GM19324 (cell line): ENCODE data around the gene MIS18A.
"Not testable (repeated sequence)": the region's sequence is repeated elsewhere in the genome, so short reads cannot be mapped to it uniquely, and the experiment has no call there.

Experiments
- ATAC-seq: cut with Tn5 transposase; IDR thresholded peaks from one replicate; pipeline ENCODE4 v1.9.1; 2021; ENCODE audit warnings: mild to moderate bottlenecking, moderate library complexity; ENCODE audit not compliant: unreplicated experiment, low FRiP score

MIS18A gene

GRCh38 chr21:32306021-32306780 lies 27.4 kb upstream of the MIS18A start:
- ATAC-seq: no peak

- no peak for ATAC-seq
Measured at GRCh38 chr21:32304998-32305397, 26.1 kb upstream of the MIS18A start.

- ATAC-seq: no peak
Measured at GRCh38 chr21:32303385-32303784, 24.5 kb upstream of the MIS18A start.

GRCh38 chr21:32302560-32302959 lies 23.7 kb upstream of the MIS18A start:
- no peak for ATAC-seq

- ATAC-seq: no peak
Measured at GRCh38 chr21:32301596-32301995, 22.7 kb upstream of the MIS18A start.

- no peak for ATAC-seq
Measured at GRCh38 chr21:32300117-32300681, 21.4 kb upstream of the MIS18A start.

- ATAC-seq: no peak
Measured at GRCh38 chr21:32299695-32300094, 20.8 kb upstream of the MIS18A start.

- ATAC-seq: no peak
Measured at GRCh38 chr21:32298658-32299081, 19.8 kb upstream of the MIS18A start, which contains the start of gene MRAP. Gene MRAP, plus strand, starts transcription at chr21:32298855. Its CDS starts 117 bp downstream, at chr21:32298972.

GRCh38 chr21:32298148-32298559 lies 19.3 kb upstream of the MIS18A start:
- no peak for ATAC-seq

GRCh38 chr21:32297449-32297848 lies 18.6 kb upstream of the MIS18A start:
- no peak for ATAC-seq

GRCh38 chr21:32285476-32285875 lies 6.6 kb upstream of the MIS18A start:
- no peak for ATAC-seq

GRCh38 chr21:32282992-32283391 lies 4.1 kb upstream of the MIS18A start:
- ATAC-seq: no peak

- no peak for ATAC-seq
Measured at GRCh38 chr21:32281531-32281930, 2.7 kb upstream of the MIS18A start.

- no peak for ATAC-seq
Measured at GRCh38 chr21:32279377-32279680, 480 bp upstream of the MIS18A start.

GRCh38 chr21:32278103-32278502 lies 746 bp downstream of the MIS18A start:
- ATAC-seq: no peak

GRCh38 chr21:32276671-32277070 lies 2.2 kb downstream of the MIS18A start:
- no peak for ATAC-seq

- ATAC-seq: no peak
Measured at GRCh38 chr21:32270748-32271147, 8.1 kb downstream of the MIS18A start.

- not testable (repeated sequence) for ATAC-seq
Measured at GRCh38 chr21:32265321-32265720, 13.5 kb downstream of the MIS18A start.

GRCh38 chr21:32261929-32262328 lies 16.9 kb downstream of the MIS18A start:
- no peak for ATAC-seq

- ATAC-seq: no peak
Measured at GRCh38 chr21:32260130-32260529, 18.7 kb downstream of the MIS18A start.

- ATAC-seq: not testable (repeated sequence)
Measured at GRCh38 chr21:32258786-32259048, 20.1 kb downstream of the MIS18A start.

GRCh38 chr21:32257962-32258785 lies 20.7 kb downstream of the MIS18A start:
- ATAC-seq: peak; percentile 66
